Liver (tissue), 9 donors: ENCODE measurements around the gene WLS. TPM values are rescaled to one million over a fixed set of nuclear protein-coding genes. Genes with fewer than 3 reads are reported as not detected.

Experiments used
- DNase-seq: peaks from one replicate; pipeline ENCODE4 v3.0.0-alpha.2; 2017; ENCODE audit warnings: low spot score
- H3K27ac ChIP-seq, 2 donors: one replicate each; pipeline ENCODE4 v1.7.0; 2013; ENCODE audit warnings: inconsistent platforms in 2 of 2, low read length in 2 of 2, control low read depth in 1 of 2, low read depth in 1 of 2, mild to moderate bottlenecking in 1 of 2
- H3K27me3 ChIP-seq, 4 donors: one replicate each; pipeline versions ENCODE4 v1.6.1 to v1.7.0; 2013; ENCODE audit warnings: low read length in 3 of 4, inconsistent platforms in 1 of 4, mild to moderate bottlenecking in 1 of 4, moderate library complexity in 1 of 4; ENCODE audit not compliant: control insufficient read depth in 4 of 4, insufficient read depth in 4 of 4
- H3K36me3 ChIP-seq, 4 donors: one replicate each; pipeline versions ENCODE4 v1.6.1 to v1.7.0; 2013; ENCODE audit warnings: low read length in 3 of 4, mild to moderate bottlenecking in 3 of 4, low read depth in 1 of 4, moderate library complexity in 1 of 4; ENCODE audit not compliant: control insufficient read depth in 4 of 4, insufficient read depth in 3 of 4
- H3K4me1 ChIP-seq, 4 donors: one replicate each; pipeline versions ENCODE4 v1.6.1 to v1.7.0; 2013; ENCODE audit warnings: low read length in 3 of 4, mild to moderate bottlenecking in 3 of 4, moderate library complexity in 1 of 4; ENCODE audit not compliant: control insufficient read depth in 4 of 4, insufficient read depth in 4 of 4
- H3K4me3 ChIP-seq, 3 donors: one replicate each; pipeline versions ENCODE4 v1.6.1 to v1.7.0; 2013; ENCODE audit warnings: low read length in 3 of 3, control low read depth in 1 of 3, low read depth in 1 of 3, mild to moderate bottlenecking in 1 of 3
- H3K9ac ChIP-seq, 2 donors: one replicate each; pipeline ENCODE4 v1.7.0; 2013; ENCODE audit warnings: low read length in 2 of 2, mild to moderate bottlenecking in 2 of 2, moderate library complexity in 2 of 2, control low read depth in 1 of 2, low read depth in 1 of 2
- H3K9me3 ChIP-seq, 4 donors: one replicate each; pipeline versions ENCODE4 v1.6.1 to v1.7.0; 2013; ENCODE audit warnings: low read length in 3 of 4; ENCODE audit not compliant: control insufficient read depth in 4 of 4
- EGR1 ChIP-seq, 2 donors: IDR thresholded peaks; 2 replicates each; pipeline ENCODE4 v1.6.1; 2016 to 2018; ENCODE audit warnings: antibody characterized with exemption in 2 of 2, low read depth in 2 of 2
- FOXA1 ChIP-seq: IDR thresholded peaks from 2 replicates; pipeline ENCODE4 v1.6.1; 2016; ENCODE audit warnings: antibody characterized with exemption
- FOXA2 ChIP-seq: IDR thresholded peaks from 2 replicates; pipeline ENCODE4 v1.6.1; 2016; ENCODE audit warnings: antibody characterized with exemption
- GABPA ChIP-seq, 2 donors: IDR thresholded peaks in 1 of 2; conservative IDR thresholded peaks in 1 of 2; 2 replicates each; pipeline ENCODE4 v1.6.1; 2016; ENCODE audit warnings: antibody characterized with exemption in 2 of 2, mild to moderate bottlenecking in 1 of 2, moderate library complexity in 1 of 2
- HNF4A ChIP-seq, 2 donors: conservative IDR thresholded peaks; 2 replicates each; pipeline ENCODE4 v1.6.1; 2016; ENCODE audit warnings: antibody characterized with exemption in 2 of 2, mild to moderate bottlenecking in 2 of 2
- HNF4G ChIP-seq: IDR thresholded peaks from 2 replicates; pipeline ENCODE4 v1.6.1; 2016; ENCODE audit warnings: antibody characterized with exemption
- JUND ChIP-seq, 2 donors: IDR thresholded peaks; 2 replicates each; pipeline ENCODE4 v1.6.1; 2016; ENCODE audit warnings: antibody characterized with exemption in 2 of 2
- RAD21 ChIP-seq, 2 donors: IDR thresholded peaks; 2 replicates each; pipeline ENCODE4 v1.6.1; 2016; ENCODE audit warnings: antibody characterized with exemption in 2 of 2, mild to moderate bottlenecking in 2 of 2
- RXRA ChIP-seq, 2 donors: IDR thresholded peaks; 2 replicates each; pipeline ENCODE4 v1.6.1; 2017 to 2018; ENCODE audit warnings: antibody characterized with exemption in 2 of 2, mild to moderate bottlenecking in 1 of 2
- SP1 ChIP-seq: IDR thresholded peaks from 2 replicates; pipeline ENCODE4 v1.6.1; 2018; ENCODE audit warnings: antibody characterized with exemption, mild to moderate bottlenecking
- TAF1 ChIP-seq: conservative IDR thresholded peaks from 2 replicates; pipeline ENCODE4 v1.6.1; 2016; ENCODE audit warnings: antibody characterized with exemption, mild to moderate bottlenecking
- YY1 ChIP-seq: IDR thresholded peaks from 2 replicates; pipeline ENCODE4 v1.6.1; 2016; ENCODE audit warnings: antibody characterized with exemption, mild to moderate bottlenecking
- WGBS: extraction: QIAGEN DNeasy Blood & Tissue Kit; methylation state at CpG from one replicate; pipeline ENCODE4 v1.1.7; 2013; 5-methylcytosine and 5-hydroxymethylcytosine counted together
- polyA plus RNA-seq, 2 donors: library from polyadenylated mRNA; stranded (reverse) in 1 of 2; unstranded in 1 of 2; fragments of 200-250 nt in 1 of 2; fragments of >200 nt in 1 of 2; fragmentation: Nextera tagmentation in 1 of 2; extraction: Ambion mirVana in 1 of 2; gene quantifications; one replicate each; pipeline versions ENCODE4 v1.2.1 to v1.2.3, GENCODE V29; 2013 to 2015
- total RNA-seq, 2 donors: library from RNA; depleted of rRNA; stranded (reverse); fragments of >200 nt; gene quantifications; one replicate each; pipeline ENCODE4 v1.2.3, GENCODE V29; 2014
- TF ChIP-seq, protein P1 (sequence below): IDR thresholded peaks from 2 replicates; pipeline ENCODE4 v1.6.1; 2016; ENCODE audit warnings: antibody characterized with exemption
- TF ChIP-seq, protein P2 (sequence below): IDR thresholded peaks from 2 replicates; pipeline ENCODE4 v1.6.1; 2016; ENCODE audit warnings: antibody characterized with exemption
- TF ChIP-seq, protein P3 (sequence below): IDR thresholded peaks from 2 replicates; pipeline ENCODE4 v1.6.1; 2016; ENCODE audit warnings: antibody characterized with exemption
- TF ChIP-seq, protein P4 (sequence below): fragments of 150-350 bp; IDR thresholded peaks from 2 replicates; pipeline ENCODE4 v1.5.1; 2017; ENCODE audit warnings: improper control_type of control experiment, low read depth, low read length; ENCODE audit not compliant: missing input control
- TF ChIP-seq, protein P5 (sequence below): IDR thresholded peaks from 2 replicates; pipeline ENCODE4 v1.6.1; 2016; ENCODE audit warnings: antibody characterized with exemption, mild to moderate bottlenecking
- donor health status: healthy.
- donor health status: healthy.
- donor health status: healthy.
- donor health status: healthy.
- donor health status: healthy.

The WLS gene
- total and polyA plus RNA-seq, 4 donors = 3.2 to 12.5 (median 7.7) TPM

DNA sequence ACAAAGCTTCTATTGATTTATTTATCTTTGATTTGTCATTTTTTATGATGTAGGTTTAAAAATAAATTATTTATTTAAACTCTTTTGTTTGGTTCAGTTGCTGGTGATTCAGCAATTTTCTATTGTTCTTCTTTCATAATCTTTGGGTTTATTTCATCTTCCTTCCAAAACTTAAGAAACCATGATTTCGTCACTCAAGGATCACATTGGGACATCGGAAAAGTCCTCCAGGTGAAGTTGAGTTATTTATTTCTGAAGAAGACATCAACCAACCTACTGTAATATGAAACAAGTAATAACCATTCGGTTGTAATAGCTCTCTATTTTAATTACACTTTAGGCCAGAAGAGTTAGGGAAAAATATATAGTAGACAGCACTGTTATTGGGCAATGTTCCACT, 23.0 kb upstream of the WLS start:
- WGBS = 81% methylated on average over 3 of the region's 3 CpGs
- H3K27me3 ChIP-seq = no peaks in the 10 kb centered on the region
- no peaks in the 10 kb centered on the region for H3K36me3 ChIP-seq
- no peak overlapping the region for H3K4me3 ChIP-seq
- no peak for DNase-seq
- TF ChIP-seq SP1 = no peak
- no peak for TF ChIP-seq RAD21 (IDR thresholded peaks at IDR 0.05)
- no peak for TF ChIP-seq HNF4A (conservative IDR thresholded peaks at IDR 0.05)
- no peak for TF ChIP-seq EGR1 (IDR thresholded peaks at IDR 0.05; ENCODE audit: low read depth in 2 of 2)
- no peak for TF ChIP-seq GABPA (IDR thresholded peaks at IDR 0.05 in 1 of 2, conservative IDR thresholded peaks at IDR 0.05 in 1 of 2)
- TF ChIP-seq RXRA (IDR thresholded peaks at IDR 0.05) = no peak
- no peak for TF ChIP-seq FOXA2
- TF ChIP-seq, protein P1, sequence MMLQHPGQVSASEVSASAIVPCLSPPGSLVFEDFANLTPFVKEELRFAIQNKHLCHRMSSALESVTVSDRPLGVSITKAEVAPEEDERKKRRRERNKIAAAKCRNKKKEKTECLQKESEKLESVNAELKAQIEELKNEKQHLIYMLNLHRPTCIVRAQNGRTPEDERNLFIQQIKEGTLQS = no peak
- TF ChIP-seq, protein P2, sequence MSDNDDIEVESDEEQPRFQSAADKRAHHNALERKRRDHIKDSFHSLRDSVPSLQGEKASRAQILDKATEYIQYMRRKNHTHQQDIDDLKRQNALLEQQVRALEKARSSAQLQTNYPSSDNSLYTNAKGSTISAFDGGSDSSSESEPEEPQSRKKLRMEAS = no peak
- TF ChIP-seq HNF4G = no peak
- TF ChIP-seq YY1 = no peak
- no peak overlapping the region for H3K9ac ChIP-seq
- no peaks in the 10 kb centered on the region for H3K9me3 ChIP-seq
- no peaks in the 10 kb centered on the region for H3K4me1 ChIP-seq
- no peak overlapping the region for H3K27ac ChIP-seq

DNA sequence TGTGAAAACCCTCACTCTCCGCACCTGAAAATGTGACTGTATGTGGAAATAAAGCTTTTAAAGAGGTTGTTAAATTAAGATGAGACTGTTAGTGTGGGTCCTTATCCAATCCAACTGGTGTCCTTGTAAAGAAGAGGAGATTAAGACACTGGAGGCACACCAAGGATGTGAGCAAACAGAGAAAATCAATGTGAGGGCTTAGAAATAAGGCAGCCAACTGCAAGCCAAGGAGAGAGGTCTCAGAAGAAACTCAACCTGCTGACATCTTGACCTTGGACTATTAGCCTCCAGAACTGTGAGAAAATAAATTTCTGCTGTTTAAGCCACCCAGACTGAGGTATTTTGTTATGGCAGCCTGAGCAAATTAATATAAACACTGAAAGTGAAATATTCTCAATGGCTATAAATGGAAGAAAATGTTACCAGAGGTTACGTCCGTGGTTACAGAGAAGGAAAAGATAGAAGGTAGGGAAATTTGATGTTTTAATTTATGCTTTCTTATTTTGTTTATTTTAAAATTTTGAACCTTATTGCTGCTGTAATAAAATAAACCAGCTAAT, 22.4 kb upstream of the WLS start:
- 74% methylated on average over 3 of the region's 3 CpGs for WGBS
- no peak overlapping the region for H3K4me3 ChIP-seq
- H3K4me1 ChIP-seq = no peaks in the 10 kb centered on the region
- no peak for TF ChIP-seq HNF4G
- TF ChIP-seq JUND (IDR thresholded peaks at IDR 0.05) = no peak
- TF ChIP-seq, protein P1 = no peak
- TF ChIP-seq GABPA (IDR thresholded peaks at IDR 0.05 in 1 of 2, conservative IDR thresholded peaks at IDR 0.05 in 1 of 2) = no peak
- TF ChIP-seq, protein P3, sequence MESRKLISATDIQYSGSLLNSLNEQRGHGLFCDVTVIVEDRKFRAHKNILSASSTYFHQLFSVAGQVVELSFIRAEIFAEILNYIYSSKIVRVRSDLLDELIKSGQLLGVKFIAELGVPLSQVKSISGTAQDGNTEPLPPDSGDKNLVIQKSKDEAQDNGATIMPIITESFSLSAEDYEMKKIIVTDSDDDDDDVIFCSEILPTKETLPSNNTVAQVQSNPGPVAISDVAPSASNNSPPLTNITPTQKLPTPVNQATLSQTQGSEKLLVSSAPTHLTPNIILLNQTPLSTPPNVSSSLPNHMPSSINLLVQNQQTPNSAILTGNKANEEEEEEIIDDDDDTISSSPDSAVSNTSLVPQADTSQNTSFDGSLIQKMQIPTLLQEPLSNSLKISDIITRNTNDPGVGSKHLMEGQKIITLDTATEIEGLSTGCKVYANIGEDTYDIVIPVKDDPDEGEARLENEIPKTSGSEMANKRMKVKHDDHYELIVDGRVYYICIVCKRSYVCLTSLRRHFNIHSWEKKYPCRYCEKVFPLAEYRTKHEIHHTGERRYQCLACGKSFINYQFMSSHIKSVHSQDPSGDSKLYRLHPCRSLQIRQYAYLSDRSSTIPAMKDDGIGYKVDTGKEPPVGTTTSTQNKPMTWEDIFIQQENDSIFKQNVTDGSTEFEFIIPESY = no peak
- TF ChIP-seq, protein P2 = no peak
- TF ChIP-seq YY1 = no peak
- TF ChIP-seq, protein P4, sequence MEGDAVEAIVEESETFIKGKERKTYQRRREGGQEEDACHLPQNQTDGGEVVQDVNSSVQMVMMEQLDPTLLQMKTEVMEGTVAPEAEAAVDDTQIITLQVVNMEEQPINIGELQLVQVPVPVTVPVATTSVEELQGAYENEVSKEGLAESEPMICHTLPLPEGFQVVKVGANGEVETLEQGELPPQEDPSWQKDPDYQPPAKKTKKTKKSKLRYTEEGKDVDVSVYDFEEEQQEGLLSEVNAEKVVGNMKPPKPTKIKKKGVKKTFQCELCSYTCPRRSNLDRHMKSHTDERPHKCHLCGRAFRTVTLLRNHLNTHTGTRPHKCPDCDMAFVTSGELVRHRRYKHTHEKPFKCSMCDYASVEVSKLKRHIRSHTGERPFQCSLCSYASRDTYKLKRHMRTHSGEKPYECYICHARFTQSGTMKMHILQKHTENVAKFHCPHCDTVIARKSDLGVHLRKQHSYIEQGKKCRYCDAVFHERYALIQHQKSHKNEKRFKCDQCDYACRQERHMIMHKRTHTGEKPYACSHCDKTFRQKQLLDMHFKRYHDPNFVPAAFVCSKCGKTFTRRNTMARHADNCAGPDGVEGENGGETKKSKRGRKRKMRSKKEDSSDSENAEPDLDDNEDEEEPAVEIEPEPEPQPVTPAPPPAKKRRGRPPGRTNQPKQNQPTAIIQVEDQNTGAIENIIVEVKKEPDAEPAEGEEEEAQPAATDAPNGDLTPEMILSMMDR = no peak
- no peak for TF ChIP-seq HNF4A (conservative IDR thresholded peaks at IDR 0.05)
- TF ChIP-seq SP1 = no peak
- TF ChIP-seq FOXA2 = no peak
- TF ChIP-seq, protein P5, sequence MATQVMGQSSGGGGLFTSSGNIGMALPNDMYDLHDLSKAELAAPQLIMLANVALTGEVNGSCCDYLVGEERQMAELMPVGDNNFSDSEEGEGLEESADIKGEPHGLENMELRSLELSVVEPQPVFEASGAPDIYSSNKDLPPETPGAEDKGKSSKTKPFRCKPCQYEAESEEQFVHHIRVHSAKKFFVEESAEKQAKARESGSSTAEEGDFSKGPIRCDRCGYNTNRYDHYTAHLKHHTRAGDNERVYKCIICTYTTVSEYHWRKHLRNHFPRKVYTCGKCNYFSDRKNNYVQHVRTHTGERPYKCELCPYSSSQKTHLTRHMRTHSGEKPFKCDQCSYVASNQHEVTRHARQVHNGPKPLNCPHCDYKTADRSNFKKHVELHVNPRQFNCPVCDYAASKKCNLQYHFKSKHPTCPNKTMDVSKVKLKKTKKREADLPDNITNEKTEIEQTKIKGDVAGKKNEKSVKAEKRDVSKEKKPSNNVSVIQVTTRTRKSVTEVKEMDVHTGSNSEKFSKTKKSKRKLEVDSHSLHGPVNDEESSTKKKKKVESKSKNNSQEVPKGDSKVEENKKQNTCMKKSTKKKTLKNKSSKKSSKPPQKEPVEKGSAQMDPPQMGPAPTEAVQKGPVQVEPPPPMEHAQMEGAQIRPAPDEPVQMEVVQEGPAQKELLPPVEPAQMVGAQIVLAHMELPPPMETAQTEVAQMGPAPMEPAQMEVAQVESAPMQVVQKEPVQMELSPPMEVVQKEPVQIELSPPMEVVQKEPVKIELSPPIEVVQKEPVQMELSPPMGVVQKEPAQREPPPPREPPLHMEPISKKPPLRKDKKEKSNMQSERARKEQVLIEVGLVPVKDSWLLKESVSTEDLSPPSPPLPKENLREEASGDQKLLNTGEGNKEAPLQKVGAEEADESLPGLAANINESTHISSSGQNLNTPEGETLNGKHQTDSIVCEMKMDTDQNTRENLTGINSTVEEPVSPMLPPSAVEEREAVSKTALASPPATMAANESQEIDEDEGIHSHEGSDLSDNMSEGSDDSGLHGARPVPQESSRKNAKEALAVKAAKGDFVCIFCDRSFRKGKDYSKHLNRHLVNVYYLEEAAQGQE = no peak
- TF ChIP-seq RAD21 (IDR thresholded peaks at IDR 0.05) = no peak
- TF ChIP-seq FOXA1 = no peak
- no peak for TF ChIP-seq RXRA (IDR thresholded peaks at IDR 0.05)
- TF ChIP-seq TAF1 = no peak
- no peak for TF ChIP-seq EGR1 (IDR thresholded peaks at IDR 0.05; ENCODE audit: low read depth in 2 of 2)
- H3K9ac ChIP-seq = no peak overlapping the region
- no peaks in the 10 kb centered on the region for H3K36me3 ChIP-seq
- no peaks in the 10 kb centered on the region for H3K27me3 ChIP-seq
- peaks cover 0 to 2% (median 0%) of the 10 kb centered on the region in 4 donors for H3K9me3 ChIP-seq
- no peak overlapping the region for H3K27ac ChIP-seq
- DNase-seq = no peak
